Measurements from ENCODE around the gene CTAGE1.
A peak's percentile ranks its signal among the peaks of the same experiment; 100 is the strongest.

The CTAGE1 gene

DNA sequence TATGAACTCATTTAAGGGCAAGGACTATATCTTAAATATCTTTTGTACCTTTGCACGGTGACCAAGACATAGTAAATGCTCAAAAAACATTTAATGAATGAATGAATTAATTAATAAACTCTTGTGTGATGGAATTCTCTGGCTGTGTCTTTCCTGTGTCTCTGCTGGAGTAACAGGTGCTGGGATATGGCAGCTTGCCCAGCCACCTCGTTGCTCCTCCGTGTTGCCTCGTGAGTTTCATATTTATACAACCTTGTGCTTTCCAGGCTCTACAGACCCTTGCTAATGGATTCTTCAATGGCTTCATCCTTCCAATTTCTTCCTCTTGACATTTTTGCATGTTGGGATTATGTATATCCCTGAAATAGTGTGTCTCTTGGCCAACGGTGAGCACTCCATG is 30.4 kb downstream of the CTAGE1 start:
- no peak for DNase-seq

DNA sequence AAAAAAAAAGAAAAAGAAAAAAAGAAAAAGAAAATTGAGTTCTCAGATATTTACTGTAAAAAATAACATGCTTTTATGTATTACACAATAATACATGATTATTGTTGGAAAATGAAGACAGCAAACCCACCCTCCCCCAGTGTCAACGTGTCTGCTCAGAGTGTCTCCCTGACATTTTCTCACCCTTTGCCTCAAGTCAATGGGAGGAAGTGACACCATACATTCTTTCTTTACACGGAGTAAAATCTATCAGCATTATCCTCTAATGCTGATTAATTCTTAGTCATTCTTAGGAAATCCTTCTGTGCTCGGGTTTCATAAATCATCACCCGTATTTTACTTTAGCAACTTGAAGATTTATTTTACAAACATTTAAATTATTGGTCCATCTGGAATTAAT is 32.0 kb downstream of the CTAGE1 start:
- no peak for DNase-seq

DNA sequence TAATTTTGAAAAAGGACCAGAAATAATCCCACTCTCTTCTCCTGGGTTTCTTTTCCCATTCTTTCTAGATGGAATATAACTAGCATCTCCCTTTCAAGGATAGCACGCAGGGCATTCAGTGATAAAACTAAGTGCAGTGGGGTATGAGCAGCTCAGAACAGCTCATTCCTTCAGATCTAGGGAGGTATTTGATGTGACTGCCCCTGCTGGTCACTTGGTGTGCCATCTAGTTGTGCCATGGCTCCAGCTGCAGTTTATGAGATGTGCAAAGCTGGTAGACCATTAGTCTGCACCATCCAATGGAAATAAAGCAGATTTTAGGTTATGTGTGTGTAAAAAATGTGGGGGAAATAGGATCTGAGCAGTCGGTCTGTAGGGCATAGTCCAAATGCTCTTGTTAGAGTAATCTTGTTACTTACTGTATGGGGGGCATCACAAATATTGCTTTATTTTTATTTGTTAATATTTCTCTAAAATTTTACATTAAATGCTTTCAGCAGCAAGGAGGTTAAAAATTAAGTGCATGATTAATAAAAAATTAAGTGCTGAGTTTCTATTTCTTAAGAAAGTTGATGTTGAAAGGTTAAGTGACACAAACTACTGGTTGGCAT is 38.9 kb downstream of the CTAGE1 start:
- peak; percentile 59 for DNase-seq

DNA sequence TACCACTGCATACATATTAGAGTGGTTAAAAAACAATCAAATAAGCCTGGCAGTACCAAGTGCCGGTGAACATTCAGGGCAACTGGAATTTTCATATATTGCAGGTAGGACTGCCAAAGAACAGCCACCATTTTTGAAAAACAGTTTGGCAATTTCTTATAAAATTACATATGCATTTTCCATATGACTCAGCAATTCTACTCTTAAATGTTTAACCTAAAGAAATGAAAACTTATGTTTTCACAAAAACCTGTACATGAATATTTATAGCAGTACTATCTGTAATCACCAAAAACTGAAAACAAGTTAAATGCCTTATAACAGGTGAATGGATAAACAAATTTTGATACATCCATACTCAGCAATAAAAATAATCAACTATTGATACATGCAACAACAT is 39.9 kb downstream of the CTAGE1 start:
- no peak for DNase-seq

DNA sequence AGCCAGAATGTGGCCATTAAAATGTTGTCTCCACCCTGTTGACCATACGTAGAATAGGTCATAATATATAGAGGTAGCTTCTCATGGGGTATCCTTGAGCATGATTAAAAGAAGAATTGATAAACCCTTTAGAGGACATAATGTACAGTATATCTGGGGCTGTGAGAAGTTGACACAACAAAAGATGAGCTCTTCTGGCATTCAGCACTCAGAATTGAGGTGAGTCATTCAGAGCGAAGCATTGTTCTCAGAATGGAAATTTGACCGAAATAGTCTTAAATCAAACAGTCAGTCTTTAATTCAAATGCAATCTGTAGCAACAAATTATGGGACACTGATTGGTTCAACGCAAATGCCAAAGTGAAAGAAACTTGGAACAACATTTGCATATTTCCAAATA is 47.3 kb downstream of the CTAGE1 start:
- DNase-seq, result no peak

DNA sequence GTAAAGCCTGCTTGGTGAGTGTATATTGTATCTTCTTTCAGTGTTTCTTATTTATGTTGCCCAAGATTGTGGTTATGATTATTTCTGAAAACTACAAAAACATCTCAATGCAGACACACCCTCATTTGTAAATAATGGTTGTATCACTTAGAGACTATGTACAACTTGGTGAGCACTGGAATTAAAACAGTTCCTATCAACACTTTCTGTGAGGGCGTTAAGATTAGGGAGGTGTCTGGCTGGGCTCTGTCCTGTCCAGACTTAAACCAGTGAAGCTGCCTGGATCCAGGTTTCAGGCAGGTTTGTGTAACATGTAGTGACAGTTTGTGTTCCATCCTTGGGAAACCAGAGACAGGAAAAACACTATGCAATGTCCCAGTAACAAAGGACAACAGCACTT is 49.7 kb downstream of the CTAGE1 start:
- DNase-seq, result no peak

DNA sequence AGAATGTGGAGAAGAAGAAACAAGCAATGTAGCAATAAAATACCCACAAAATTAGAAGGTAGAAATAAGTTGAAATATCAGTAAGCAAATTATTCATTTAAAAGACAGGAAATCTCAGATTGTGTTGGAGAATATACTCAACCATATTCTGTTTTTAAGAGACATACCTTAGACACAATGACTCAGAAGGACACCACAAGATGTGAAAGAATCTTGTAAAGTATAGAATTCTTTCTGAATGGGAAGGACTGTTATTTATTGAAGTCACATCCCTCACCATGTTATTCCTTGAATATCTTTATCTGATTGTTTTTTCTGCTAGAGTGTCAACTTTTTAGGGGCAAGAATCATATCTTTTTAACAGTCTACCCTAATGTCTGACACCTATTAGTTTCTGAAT is 50.4 kb downstream of the CTAGE1 start:
- DNase-seq, result no peak

DNA sequence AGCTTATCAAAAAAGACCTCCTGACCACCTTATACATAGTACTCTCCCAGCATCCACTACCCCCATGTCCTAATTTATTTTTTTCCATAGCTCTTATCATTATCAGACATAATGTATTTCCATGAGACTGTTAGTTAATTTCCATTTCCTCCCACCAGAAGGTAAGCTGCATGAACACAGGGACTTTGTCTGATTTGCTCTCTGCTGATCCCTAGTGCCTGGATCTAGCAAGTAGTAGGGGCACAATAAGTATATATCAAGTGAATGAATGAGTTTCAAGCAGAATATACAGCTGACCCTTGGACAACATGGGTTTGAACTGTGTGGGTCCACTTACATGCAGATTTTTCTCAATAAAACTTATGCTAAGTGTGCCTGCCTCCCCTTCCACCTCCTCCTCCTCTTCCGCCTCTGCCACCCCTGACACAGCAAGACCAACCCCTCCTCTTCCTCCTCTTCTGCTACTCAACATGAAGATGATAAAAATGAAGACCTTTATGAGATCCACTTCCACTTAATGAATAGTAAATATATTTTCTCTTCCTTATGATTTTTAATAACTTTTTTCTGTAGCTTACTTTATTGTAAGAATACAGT is 53.8 kb downstream of the CTAGE1 start:
- no peak for DNase-seq

All from 8988T (cell line).